Uterus (tissue), 4 donors: Measurements from ENCODE around the gene MAGI3. TPM values are rescaled to one million over a fixed set of nuclear protein-coding genes. Genes with fewer than 3 reads are reported as not detected.
"Not testable (repeated sequence)": the region's sequence is repeated elsewhere in the genome, so short reads cannot be mapped to it uniquely, and the experiment has no call there.

ENCODE experiments used
- DNase-seq, 2 donors: peaks; one replicate each; pipeline ENCODE4 v3.0.0-alpha.2; 2019 to 2020
- H3K27ac ChIP-seq, 2 donors: fragments of 200-600 bp; sonication (generic); 1 replicate in 1 of 2; 2 replicates in 1 of 2; pipeline ENCODE4 v1.5.1; 2016 to 2018
- H3K27me3 ChIP-seq, 2 donors: fragments of 200-600 bp; sonication (generic); one replicate each; pipeline ENCODE4 v1.5.1; 2018 to 2019; ENCODE audit warnings: control low read depth in 1 of 2
- H3K36me3 ChIP-seq, 2 donors: fragments of 200-600 bp; sonication (generic); one replicate each; pipeline ENCODE4 v1.5.1; 2019; ENCODE audit warnings: control low read depth in 1 of 2
- H3K4me1 ChIP-seq, 2 donors: fragments of 200-600 bp; sonication (generic); one replicate each; pipeline ENCODE4 v1.5.1; 2018 to 2019; ENCODE audit warnings: control low read depth in 1 of 2
- H3K4me3 ChIP-seq, 2 donors: fragments of 200-600 bp; sonication (generic); 1 replicate in 1 of 2; 2 replicates in 1 of 2; pipeline ENCODE4 v1.5.1; 2018 to 2019; ENCODE audit warnings: mild to moderate bottlenecking in 1 of 2
- H3K9me3 ChIP-seq, 2 donors: fragments of 200-600 bp; sonication (generic); one replicate each; pipeline ENCODE4 v1.5.1; 2019; ENCODE audit warnings: control low read depth in 1 of 2
- POLR2A ChIP-seq, 2 donors: fragments of 450-650 bp; IDR thresholded peaks; one replicate each; pipeline ENCODE4 v1.6.1; 2016; ENCODE audit warnings: antibody characterized with exemption in 2 of 2, mild to moderate bottlenecking in 1 of 2, moderate library complexity in 1 of 2
- intact Hi-C: fragments of 100-400 bp; cut with DNase I; formaldehyde crosslinking; loops from one replicate; pipeline ENCODE4 v1.15.1; 2023; ENCODE audit warnings: low total_unique reads
- total RNA-seq, 4 donors: library from RNA; depleted of rRNA in 3 of 4; stranded (reverse); fragments of >200 nt in 3 of 4; gene quantifications; one replicate each; pipeline versions ENCODE4 v1.1.0 to v1.2.4, GENCODE V29; 2014 to 2023
- TF ChIP-seq, protein P1 (sequence below), 4 experiments: fragments of 200-600 bp in 2 of 4; fragments of 450-650 bp in 2 of 4; sonication (generic) in 2 of 4; IDR thresholded peaks; one replicate each; pipeline ENCODE4 v1.5.1; 2016 to 2019; ENCODE audit warnings: antibody characterized with exemption in 4 of 4, mild to moderate bottlenecking in 2 of 4, moderate library complexity in 1 of 4
- donor health status: DM: yes; HTN: yes; CAD: no.

Gene MAGI3
- total RNA-seq, 4 donors from 2014 or later = 12.4 to 37.5 (median 26.4) TPM

DNA sequence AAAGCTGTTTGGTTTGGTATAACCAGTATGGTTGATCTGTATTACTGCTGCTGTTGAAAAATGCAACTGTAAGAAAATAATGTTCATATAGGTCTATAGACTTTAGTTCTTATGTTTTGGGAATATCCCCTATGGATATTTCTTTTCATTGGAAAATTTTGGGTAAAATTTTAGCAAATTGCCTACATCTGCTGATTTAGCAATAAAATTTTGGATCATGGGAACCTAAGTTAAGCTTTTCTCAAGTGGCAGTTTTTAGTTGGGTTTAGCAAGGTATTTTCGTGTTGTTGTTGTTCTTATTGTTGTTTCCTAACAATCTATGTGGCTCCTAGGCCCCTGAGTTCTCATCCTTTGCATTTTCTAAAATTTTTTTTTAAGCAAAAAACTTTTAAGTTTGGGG, 201.9 kb downstream of the MAGI3 start:
- intact Hi-C loops = no loop called here
- TF ChIP-seq, protein P1, sequence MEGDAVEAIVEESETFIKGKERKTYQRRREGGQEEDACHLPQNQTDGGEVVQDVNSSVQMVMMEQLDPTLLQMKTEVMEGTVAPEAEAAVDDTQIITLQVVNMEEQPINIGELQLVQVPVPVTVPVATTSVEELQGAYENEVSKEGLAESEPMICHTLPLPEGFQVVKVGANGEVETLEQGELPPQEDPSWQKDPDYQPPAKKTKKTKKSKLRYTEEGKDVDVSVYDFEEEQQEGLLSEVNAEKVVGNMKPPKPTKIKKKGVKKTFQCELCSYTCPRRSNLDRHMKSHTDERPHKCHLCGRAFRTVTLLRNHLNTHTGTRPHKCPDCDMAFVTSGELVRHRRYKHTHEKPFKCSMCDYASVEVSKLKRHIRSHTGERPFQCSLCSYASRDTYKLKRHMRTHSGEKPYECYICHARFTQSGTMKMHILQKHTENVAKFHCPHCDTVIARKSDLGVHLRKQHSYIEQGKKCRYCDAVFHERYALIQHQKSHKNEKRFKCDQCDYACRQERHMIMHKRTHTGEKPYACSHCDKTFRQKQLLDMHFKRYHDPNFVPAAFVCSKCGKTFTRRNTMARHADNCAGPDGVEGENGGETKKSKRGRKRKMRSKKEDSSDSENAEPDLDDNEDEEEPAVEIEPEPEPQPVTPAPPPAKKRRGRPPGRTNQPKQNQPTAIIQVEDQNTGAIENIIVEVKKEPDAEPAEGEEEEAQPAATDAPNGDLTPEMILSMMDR (IDR thresholded peaks at IDR 0.05) = no peak
- no peak for TF ChIP-seq POLR2A (IDR thresholded peaks at IDR 0.05)
- DNase-seq = no peak

DNA sequence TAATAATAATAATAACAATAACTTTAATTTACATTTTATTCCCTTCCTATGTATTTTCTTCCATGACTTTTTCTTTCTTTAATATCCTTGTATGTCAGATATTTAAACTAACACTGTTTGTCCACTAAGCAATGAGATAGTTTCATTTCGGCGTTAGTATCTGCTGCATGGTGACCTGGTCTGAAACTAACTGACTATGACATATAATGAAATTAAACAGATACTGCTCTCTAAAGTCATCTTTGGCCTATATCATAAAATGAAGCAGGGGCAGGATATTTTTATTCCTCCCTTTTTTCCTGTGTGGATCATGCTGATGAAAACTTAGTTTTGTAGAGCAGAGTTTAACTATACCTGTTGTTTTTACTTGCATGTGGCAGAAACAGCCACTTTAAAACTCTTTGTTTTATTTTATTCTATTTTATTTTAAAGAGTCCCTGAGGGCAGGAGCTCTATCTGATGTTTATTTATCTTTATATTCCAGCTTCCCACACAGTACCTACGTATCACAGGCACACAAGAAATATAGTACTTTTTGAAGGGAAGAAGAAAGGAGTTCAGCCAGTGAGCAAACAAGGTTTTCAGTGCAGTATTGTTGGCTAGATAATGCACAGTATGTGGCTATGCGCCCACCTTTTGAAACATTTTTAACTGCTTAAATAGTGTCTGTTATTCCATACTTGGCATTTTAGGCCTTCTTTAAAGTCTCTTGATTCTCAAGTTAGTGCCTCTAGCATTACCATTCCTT, 203.4 kb downstream of the MAGI3 start:
- H3K9me3 ChIP-seq = no peaks in the 10 kb centered on the region
- peak overlapping the region in 1 of 2 donors; percentile 22 for H3K27ac ChIP-seq
- no peaks in the 10 kb centered on the region for H3K27me3 ChIP-seq
- no peak for DNase-seq
- H3K36me3 ChIP-seq = no peaks in the 10 kb centered on the region
- no peak overlapping the region for H3K4me3 ChIP-seq
- intact Hi-C loops = no loop called here
- no peaks in the 10 kb centered on the region for H3K4me1 ChIP-seq
- no peak for TF ChIP-seq POLR2A (IDR thresholded peaks at IDR 0.05)
- TF ChIP-seq, protein P1 (IDR thresholded peaks at IDR 0.05) = no peak

More for the DNA sequence above, 201.9 kb downstream of the MAGI3 start:
- Histone ChIP-seq H3K4me1 (no peaks in the 10 kb centered on the region), H3K4me3 (no peak overlapping the region), H3K36me3 (no peaks in the 10 kb centered on the region), H3K27me3 (no peaks in the 10 kb centered on the region), H3K9me3 (no peaks in the 10 kb centered on the region), H3K27ac (no peak overlapping the region)

DNA sequence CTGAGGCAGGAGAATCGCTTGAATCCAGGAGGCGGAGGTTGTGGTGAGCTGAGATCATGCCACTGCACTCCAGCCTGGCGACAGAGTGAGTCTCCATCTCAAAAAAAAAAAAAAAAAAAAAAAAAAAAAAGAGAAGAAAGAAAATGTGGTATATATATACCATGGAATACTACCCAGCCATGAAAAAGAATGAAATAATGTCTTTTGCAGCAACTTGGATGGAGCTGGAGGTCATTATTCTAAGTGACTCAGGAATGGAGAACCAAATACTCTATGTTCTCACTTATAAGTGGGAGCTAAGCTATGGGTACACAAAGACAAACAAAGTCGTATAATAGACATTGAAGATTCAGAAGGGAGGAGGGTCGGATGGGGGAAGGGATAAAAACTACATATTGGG, 214.2 kb downstream of the MAGI3 start:
- intact Hi-C loops = not testable (repeated sequence)

DNA sequence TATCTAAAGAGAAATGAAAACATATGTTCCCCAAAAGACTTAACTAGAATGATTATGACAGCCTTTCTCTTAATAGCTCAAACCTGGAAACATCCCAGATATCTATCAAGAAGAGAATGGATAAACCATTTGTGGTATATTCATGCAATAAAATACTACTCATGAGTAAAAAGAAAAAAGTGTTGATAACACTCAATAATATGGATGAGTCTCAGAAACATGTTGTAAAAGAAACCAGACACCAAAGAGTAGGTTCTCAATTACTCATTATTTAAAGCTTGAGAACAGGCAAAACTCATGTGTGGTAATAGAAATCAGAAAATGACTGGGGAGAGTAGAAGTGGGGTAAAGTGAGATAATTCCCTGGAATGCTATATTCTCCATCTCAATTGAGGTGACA, 214.8 kb downstream of the MAGI3 start:
- Histone ChIP-seq H3K9me3 (no peaks in the 10 kb centered on the region), H3K4me1 (no peaks in the 10 kb centered on the region), H3K4me3 (no peak overlapping the region), H3K27me3 (no peaks in the 10 kb centered on the region), H3K36me3 (no peaks in the 10 kb centered on the region), H3K27ac (no peak overlapping the region)
- TF ChIP-seq, protein P1 (IDR thresholded peaks at IDR 0.05) = no peak
- no peak for TF ChIP-seq POLR2A (IDR thresholded peaks at IDR 0.05)
- no peak for DNase-seq
- intact Hi-C loops = no loop called here

More for the DNA sequence above, 214.2 kb downstream of the MAGI3 start:
- not testable (repeated sequence) for H3K4me3 ChIP-seq, DNase-seq, H3K9me3 ChIP-seq, H3K27me3 ChIP-seq, H3K4me1 ChIP-seq, H3K27ac ChIP-seq, H3K36me3 ChIP-seq

DNA sequence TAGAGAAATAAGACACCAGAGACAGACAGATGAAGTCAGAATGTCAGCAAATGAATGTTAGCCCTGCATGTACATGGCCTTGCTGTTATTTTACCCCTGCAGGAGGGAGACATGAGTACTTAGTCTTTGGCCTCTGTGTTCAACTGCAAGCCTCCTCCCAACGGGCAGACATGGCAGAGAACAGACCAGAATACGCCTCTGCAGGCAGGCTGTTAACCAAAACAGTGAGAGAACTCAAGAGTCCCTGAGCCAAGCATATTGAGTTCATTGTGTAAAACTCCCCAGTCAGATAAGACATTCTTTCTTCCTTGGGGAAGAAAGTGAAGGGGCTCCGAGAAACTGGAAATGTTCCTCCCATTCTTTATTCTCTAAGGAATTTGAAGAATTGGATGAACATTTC, 218.1 kb downstream of the MAGI3 start:
- no peaks in the 10 kb centered on the region for H3K9me3 ChIP-seq
- H3K27me3 ChIP-seq = no peaks in the 10 kb centered on the region
- H3K4me3 ChIP-seq = no peak overlapping the region
- intact Hi-C loops = no loop called here
- H3K27ac ChIP-seq = no peak overlapping the region
- no peak for DNase-seq
- no peaks in the 10 kb centered on the region for H3K36me3 ChIP-seq
- no peaks in the 10 kb centered on the region for H3K4me1 ChIP-seq
- no peak for TF ChIP-seq POLR2A (IDR thresholded peaks at IDR 0.05)
- TF ChIP-seq, protein P1 (IDR thresholded peaks at IDR 0.05) = no peak
